ENCODE results near the gene MTX3.

GRCh38 chr5:79982136-79982535 is 8.9 kb downstream of the MTX3 start:
- no peak for TF ChIP-seq POLR2A (IDR thresholded peaks at IDR 0.05)
- no peak for TF ChIP-seq CTCF (IDR thresholded peaks at IDR 0.05)
- TF ChIP-seq POLR2AphosphoS5 (IDR thresholded peaks at IDR 0.05) = no peak

All from upper lobe of left lung (tissue), 4 donors.